CD4-positive, alpha-beta T cell treated with Interleukin-17A for 1 hour (primary cell): ENCODE results near the gene UTP11.
"Not testable (repeated sequence)": the region's sequence is repeated elsewhere in the genome, so short reads cannot be mapped to it uniquely, and the experiment has no call there.

Source experiments
- DNase-seq: peaks from one replicate; pipeline ENCODE4 v3.0.0-alpha.2; 2020

UTP11 gene

GRCh38 chr1:38028105-38028591, 15.6 kb downstream of the UTP11 start:
- peak; percentile 12 for DNase-seq

GRCh38 chr1:38028671-38029070, 16.1 kb downstream of the UTP11 start:
- DNase-seq: no peak

GRCh38 chr1:38029081-38029681, 16.6 kb downstream of the UTP11 start:
- no peak for DNase-seq

GRCh38 chr1:38029685-38030511, 17.4 kb downstream of the UTP11 start:
- DNase-seq: peak; percentile 61

- no peak for DNase-seq
Observed at GRCh38 chr1:38030596-38031512, 18.3 kb downstream of the UTP11 start.

GRCh38 chr1:38031513-38031866, 19.0 kb downstream of the UTP11 start:
- no peak for DNase-seq

- not testable (repeated sequence) for DNase-seq
Observed at GRCh38 chr1:38032992-38033391, 20.5 kb downstream of the UTP11 start.

GRCh38 chr1:38034871-38035270, 22.3 kb downstream of the UTP11 start:
- DNase-seq: no peak

- no peak for DNase-seq
Observed at GRCh38 chr1:38037221-38037939, 24.8 kb downstream of the UTP11 start.

GRCh38 chr1:38038861-38039260, 26.3 kb downstream of the UTP11 start:
- DNase-seq: no peak

- no peak for DNase-seq
Observed at GRCh38 chr1:38039331-38040088, 27.0 kb downstream of the UTP11 start.

- DNase-seq: no peak
Observed at GRCh38 chr1:38041936-38042834, 29.7 kb downstream of the UTP11 start.

GRCh38 chr1:38043036-38043747, 30.7 kb downstream of the UTP11 start:
- DNase-seq: no peak

GRCh38 chr1:38044221-38045215, 32.0 kb downstream of the UTP11 start:
- DNase-seq: no peak

- no peak for DNase-seq
Observed at GRCh38 chr1:38045401-38046332, 33.1 kb downstream of the UTP11 start.

- DNase-seq: no peak
Observed at GRCh38 chr1:38046333-38046883, 33.9 kb downstream of the UTP11 start, which contains the start of gene POU3F1. Gene POU3F1, minus strand, starts transcription at chr1:38046793. Its CDS starts 50 bp downstream, at chr1:38046743.
